NCI-H1694 (cell line): ENCODE measurements around the gene NEK2.
A peak's percentile ranks its signal among the peaks of the same experiment; 100 is the strongest.
"Not testable (repeated sequence)": the region's sequence is repeated elsewhere in the genome, so short reads cannot be mapped to it uniquely, and the experiment has no call there.

Experiments used
- DNase-seq: peaks from one replicate; lab custom pipeline; 2025; lab: John Stamatoyannopoulos, UW

The NEK2 gene

GRCh38 chr1:211650904-211651303, 24.5 kb downstream of the NEK2 start:
- DNase-seq: no peak

DNA sequence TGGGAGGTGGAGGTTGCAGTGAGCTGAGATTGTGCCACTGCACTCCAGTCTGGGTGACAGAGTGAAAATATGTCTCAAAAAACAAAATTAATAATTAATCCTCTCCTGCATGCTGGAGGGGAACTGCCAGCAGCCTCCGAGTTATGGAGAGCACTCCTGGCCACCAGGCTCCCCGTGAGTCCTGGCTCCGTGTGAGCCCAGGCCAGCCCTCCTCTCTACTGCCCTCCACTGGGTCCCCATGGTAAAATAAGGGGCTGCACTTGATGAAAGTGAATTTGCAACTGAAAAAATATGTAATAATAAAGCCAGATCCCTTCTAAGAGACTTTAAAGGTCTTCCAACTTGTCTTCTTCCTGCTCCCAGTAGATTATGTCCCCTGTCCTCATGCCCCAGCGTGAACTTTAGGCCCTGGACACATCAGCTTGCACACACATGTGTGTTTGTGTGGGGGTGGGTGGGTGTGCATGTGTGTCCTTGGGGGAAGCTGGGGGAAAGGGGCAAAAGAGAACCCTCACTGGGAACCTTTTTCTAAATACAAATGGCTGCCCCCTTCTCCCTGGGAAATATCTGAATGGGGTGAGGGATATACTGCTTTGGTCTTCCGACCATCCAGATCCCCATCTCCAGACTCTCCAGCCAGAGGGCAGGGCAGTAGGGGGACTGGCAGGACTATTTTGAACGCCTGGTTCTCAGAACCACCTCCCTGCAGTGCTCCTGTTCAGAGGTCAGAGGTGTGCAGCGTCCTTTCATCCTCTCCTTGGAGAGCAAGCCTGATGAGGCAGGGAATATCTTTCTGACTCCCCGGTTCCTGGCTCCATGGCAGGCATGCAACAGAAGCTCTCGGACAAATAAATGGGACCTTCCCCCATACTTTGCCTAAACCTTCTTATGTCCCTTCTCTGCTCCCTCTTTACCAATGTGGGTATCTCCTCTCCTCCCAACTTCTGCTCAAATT, 26.2 kb downstream of the NEK2 start:
- DNase-seq: peak; percentile 31

- DNase-seq: no peak
Observed at GRCh38 chr1:211648336-211648735, 27.1 kb downstream of the NEK2 start.

- no peak for DNase-seq
Observed at GRCh38 chr1:211647711-211648121, 27.7 kb downstream of the NEK2 start.

DNA sequence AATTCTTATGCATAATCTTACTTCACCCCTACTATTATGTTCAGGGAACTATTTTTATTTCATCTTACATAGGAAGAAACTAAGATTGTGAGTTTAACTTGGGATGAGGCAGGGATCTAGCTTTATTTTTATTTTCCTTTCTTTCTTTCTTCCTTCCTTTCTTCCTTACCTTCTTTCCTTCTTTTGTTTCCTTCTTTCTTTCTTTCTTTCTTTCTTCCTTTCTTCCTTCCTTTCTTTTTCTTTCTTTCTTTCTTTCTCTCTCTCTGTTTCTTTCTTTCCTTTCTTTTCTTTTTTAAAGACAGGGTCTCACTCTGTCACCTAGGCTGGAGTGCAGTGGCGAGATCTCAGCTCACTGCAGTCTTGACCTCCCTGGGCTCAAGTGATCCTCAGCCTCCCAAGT, 28.9 kb downstream of the NEK2 start:
- no peak for DNase-seq

- not testable (repeated sequence) for DNase-seq
Observed at GRCh38 chr1:211645601-211646000, 29.8 kb downstream of the NEK2 start.

- DNase-seq: no peak
Observed at GRCh38 chr1:211644653-211645052, 30.8 kb downstream of the NEK2 start.

DNA sequence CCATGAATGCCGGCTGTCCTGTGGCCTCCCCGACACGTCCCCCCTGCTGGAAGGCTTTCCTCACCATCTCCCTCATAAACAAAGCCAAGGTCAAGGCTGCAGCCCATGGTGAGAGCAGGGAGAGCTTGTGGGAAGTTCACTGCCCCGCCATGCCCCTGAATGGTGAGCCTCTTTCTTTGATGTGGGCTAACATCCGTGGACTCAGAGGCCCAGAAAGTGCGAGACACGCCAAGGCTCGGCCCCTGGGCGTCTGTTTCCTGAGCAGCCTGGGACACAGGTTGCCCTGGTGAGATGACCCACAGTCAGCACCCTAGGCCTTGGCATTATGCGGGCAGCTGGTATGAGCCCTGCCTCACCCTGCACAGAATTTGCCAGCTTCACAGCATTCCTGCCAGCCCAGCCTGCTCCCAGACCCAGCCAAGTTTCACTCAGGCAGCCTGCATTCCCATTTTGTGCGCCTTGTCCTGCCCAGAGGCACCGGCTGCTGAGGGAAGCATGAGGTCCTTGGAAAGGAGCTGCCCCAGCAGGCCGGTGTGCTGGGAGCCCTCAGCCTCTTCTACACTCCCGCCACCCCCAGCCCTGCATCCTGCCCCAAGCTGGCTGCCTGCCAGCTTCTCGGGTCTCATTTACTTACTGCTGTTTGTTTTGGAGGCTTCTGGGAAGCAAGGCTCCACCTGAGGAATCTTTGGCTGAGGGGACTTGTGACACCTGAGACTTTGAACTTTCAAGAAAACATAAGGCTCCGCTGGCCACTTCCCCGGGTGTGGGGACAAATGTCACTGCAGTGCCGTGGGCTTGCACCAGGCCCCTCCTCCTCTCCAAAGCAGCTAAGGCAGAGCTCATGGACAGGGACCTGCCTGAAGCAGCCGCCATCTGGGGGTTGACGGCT, 31.9 kb downstream of the NEK2 start:
- DNase-seq: peak; percentile 43

- no peak for DNase-seq
Observed at GRCh38 chr1:211642870-211643269, 32.6 kb downstream of the NEK2 start.

DNA sequence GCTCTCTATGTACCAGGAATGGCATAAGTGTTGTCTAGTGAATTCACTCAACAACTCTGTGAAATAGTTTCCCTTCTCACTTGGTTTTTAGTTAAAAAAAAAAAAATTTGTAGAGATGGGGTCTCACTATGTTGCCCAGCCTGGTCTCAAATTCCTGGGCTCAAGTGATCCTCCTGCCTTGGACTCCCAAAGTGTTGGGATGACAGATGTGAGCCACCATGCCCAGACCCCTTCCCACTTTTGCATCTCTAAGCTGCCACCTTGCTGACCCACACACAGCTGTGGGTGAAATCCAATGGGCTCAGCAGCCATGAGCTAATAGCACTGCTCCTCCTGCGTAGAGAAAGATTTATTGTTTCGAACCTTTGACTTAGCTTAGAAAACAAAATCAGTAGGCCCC, 33.5 kb downstream of the NEK2 start:
- no peak for DNase-seq

DNA sequence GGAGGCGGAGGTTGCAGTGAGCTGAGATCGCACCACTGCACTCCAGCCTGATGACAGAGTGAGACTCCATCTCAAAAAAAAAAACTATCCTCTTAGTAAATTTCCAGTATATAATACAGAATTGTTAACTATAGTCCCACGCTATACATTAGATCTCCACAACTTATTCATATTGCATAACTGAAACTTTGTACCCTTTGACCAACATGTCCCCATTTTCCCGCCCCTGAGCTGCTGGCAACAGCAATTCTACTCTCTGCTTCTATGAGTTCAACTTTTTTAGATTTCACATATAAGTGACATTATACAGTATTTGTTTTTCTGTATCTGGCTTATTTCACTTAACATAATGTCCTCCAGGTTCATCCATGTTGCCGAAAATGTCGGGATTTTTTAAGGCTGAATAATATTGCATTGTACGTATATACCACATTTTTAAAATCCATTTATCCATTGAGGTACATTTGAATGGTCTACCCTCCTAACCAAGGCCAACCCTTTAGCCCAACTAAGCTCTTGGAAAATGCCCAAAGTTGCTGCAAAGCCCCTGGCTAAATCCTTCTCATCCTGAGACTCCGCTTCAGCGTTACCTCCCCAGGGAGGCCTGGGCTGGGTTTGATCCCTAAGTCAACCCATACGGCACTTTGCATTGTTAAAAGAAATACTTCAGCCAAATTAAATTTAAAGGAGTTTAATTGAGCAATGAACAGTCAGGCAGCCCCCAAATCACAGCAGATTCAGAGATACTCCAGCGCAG, 34.2 kb downstream of the NEK2 start:
- DNase-seq: no peak

GRCh38 chr1:211640301-211640630, 35.2 kb downstream of the NEK2 start:
- no peak for DNase-seq

DNA sequence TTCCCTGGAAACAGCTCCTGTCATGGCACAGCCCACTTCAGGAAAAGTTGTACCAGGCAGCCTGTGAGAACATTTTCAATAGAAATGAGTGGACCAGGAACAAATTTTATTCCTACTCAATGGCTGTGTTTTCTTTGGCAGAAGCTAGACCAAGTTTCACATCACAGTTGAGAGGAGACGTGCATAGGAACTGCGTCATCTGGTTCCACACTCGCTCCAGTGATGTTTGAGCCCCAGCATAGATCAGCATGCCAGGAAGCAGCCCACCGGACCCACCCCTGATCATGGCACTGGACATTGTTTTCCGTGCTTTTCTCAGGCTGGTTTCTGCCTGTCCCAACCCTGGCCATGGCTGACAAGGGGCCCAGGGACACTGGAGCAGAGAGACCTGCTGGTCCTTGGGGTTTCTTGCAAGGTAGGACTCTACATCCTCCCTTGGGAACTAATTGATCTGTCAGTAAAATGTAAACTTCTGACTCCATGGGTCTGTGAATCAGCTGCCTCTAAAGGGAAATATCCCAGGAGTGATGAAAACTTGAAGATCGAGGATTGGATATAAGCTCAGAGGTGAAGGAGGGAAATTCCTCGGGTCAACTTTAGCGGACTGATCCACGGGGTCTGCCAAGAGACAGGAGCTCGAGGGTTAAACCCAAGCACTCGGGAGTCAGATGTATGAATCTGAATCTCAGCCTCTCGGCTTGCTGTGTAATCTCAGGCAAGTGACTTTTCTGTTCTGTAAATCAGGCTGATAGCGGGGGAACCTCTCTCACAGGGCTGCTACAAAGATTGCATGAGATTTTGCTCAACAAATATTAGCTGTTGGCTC, 35.7 kb downstream of the NEK2 start:
- DNase-seq: no peak

DNA sequence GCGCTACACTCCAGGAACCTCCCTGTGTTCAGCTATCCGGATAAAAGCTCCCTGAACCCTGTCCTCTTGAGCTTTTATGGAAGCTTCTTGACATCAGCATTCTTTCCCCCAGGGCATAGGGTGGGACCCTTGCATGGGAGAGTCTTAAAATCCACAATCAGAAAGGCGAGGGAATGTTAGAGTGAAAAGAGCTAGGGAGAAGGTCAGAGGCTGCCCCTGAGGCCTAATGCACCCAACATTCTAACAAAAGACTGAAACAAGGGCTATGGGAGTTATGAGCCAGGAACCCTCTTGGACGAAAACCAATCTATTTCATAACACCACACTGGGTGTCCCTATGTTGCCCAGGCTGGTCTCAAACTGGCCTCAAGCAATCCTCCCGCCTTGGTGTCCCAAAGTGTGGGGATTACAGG, 36.7 kb downstream of the NEK2 start:
- DNase-seq: no peak

GRCh38 chr1:211638246-211638645, 37.2 kb downstream of the NEK2 start:
- DNase-seq: no peak

GRCh38 chr1:211637066-211637465, 38.4 kb downstream of the NEK2 start:
- DNase-seq: no peak

DNA sequence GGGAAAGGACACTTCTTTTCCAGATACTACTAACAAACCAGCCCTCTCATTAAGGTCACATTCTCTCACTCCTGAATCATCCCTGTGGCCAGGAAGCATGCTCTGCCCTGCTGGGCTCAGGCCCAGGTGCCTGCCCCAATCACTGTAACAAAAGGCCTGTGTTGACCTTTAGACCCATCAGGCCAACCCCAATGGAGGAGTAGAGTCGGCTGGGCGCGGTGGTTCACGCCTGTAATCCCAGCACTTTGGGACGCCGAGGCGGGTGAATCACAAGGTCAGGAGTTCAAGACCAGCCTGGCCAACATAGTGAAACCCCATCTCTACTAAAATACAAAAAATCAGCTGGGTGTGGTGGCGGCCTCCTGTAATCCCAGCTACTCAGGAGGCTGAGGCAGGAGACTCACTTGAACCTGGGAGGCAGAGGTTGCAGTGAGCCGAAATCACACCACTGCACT, 38.8 kb downstream of the NEK2 start:
- not testable (repeated sequence) for DNase-seq

DNA sequence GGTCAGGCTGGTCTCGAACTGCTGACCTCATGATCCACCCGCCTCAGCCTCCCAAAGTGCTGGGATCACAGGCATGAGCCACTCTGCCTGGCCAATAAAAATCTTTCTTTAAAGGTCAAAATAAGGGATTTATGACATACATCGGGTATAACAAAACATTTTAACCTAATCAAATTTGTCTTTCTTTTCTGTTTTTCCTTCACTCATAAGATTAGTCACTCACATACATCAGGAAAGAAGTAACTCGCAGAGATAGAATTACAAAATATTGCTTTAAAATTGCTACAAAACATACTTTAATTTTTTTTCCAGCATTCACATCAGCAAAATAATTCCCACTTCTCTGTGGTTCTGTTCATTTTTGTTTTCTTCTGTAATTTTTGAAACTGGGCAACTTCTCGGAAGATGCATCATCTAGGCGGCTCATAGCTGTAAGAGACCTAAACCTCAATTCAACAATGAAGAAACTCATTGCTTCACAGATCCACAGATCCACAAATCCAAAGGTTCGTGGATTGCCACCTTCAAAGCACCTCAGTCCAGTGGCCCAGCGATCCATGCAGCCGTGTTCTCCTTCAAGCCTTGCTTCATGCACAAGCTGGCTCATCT, 39.7 kb downstream of the NEK2 start:
- DNase-seq: no peak

- DNase-seq: no peak
Observed at GRCh38 chr1:211634931-211635330, 40.5 kb downstream of the NEK2 start.

DNA sequence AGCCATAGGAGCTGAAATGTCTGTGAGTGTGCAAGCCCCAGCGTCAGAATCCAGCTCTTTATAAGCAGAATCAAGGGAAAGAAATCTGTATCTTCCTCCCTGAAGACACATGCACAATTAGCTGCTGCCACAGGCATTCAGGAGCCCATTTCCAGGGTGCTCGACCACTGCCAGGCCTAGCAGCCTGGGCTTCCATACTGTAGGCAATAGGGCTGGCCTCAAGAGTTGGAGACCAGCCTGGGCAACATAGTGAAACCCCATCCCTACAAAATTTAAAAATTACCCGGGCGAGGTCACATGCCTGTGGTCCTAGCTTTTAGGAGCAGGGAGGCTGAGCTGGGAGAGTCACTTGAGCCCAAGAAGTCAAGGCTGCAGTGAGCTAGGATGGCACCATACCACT, 41.0 kb downstream of the NEK2 start:
- no peak for DNase-seq

DNA sequence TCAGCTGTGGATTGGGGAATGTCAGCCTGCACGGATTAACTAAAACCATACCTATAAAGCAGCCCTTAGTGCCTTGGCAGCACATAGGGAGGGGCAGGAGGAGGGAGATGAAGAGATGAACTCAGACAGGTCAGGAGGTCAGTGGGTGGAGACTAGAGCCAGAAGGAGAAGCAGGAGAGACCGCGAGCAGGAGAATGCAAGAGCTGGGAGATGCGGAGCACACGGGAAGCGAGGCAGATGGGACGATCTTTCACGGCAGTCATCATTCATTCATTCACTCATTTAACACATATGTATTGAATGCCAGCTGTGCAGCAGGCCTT, 41.9 kb downstream of the NEK2 start:
- DNase-seq: no peak
